Activated naive CD4-positive, alpha-beta T cell treated with anti-CD3 and anti-CD28 coated beads, Interleukin-2, amount 10 ng/mL, durations not matched to agents 5 hours and 36 hours (primary cell): ENCODE results near the gene SCAMP1. TPM values are rescaled to one million over a fixed set of nuclear protein-coding genes. Genes with fewer than 3 reads are reported as not detected.

Source experiments
- total RNA-seq, 2 experiments: library from RNA; stranded (reverse); gene quantifications; one replicate each; pipeline ENCODE4 v1.2.3, GENCODE V29; 2021

The SCAMP1 gene, protein sequence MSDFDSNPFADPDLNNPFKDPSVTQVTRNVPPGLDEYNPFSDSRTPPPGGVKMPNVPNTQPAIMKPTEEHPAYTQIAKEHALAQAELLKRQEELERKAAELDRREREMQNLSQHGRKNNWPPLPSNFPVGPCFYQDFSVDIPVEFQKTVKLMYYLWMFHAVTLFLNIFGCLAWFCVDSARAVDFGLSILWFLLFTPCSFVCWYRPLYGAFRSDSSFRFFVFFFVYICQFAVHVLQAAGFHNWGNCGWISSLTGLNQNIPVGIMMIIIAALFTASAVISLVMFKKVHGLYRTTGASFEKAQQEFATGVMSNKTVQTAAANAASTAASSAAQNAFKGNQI
- 10 to 100 TPM; 19.8 to 21.3 TPM for total RNA-seq

DNA sequence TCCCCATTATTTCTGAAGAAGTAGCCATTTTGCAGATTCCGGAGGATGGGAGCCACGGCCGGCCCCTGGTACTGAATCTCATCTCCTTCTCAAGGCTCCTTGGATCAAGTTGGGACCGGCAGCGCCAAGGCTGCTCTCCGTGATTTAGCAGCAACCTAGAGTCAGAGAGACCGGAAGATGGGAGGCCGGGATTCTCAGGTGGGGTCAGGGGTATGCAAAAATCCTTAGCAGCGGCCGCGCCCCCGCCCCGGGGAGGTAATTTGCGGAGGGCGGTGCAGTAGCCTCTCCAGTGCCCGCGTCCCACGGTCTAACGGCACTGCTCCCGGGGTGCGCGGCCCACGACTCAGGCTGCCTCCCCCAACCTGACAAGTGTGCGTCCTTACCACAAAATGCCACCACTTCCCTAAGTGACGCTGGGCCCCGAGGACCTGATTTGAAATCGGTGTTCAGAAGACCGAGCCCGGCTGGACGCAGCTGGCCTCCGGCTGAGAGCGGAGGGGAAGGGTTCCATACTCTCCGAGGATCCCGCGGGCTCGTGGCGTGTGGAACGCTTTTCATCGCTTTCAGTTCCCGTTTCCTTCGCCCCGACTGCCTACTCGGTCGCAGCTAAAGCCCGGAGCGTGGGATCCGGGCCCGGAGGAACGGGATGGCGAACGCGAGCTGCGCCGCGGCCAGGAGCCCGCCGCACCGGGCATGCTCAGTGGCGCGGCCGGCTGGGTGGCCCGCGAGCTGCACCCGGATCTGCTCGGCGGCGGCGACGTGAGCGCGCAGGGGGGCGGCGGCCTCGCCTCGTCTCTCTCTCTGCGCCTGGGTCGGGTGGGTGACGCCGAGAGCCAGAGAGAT is at the start of gene SCAMP1:
SCAMP1 (plus strand) TSS at position 787 of the 843 bp plus-strand sequence; CDS start at position 842, 55 bp downstream.

Other genes starting within 250 kb of the SCAMP1 start
- 10 to 100 TPM; 33.3 to 37.6 TPM for gene AP3B1, start 65.9 kb upstream of the SCAMP1 start, total RNA-seq